Posterior cingulate gyrus (tissue), 11 donors: ENCODE data around the gene GYG1.
A peak's percentile ranks its signal among the peaks of the same experiment; 100 is the strongest.

Experiments used
- DNase-seq, 10 donors: peaks; one replicate each; pipeline versions ENCODE4 v3.0.0 to v3.0.0-alpha.2; 2020 to 2021; ENCODE audit warnings: mixed read lengths in 3 of 10
- intact Hi-C: fragments of 100-400 bp; cut with DNase I; formaldehyde crosslinking; loops from one replicate; pipeline ENCODE4 v1.15.1; 2023

The GYG1 gene

GRCh38 chr3:148991219-148992026 is at the start of gene GYG1:
Gene GYG1, plus strand, starts transcription at chr3:148991540. Its CDS starts 101 bp downstream, at chr3:148991641.
- DNase-seq = peak; percentile 58 to 96 (median 75)
- intact Hi-C loops = loop anchor here (5.0 kb wide), 1 partner anchor 96 kb away; the partner anchor contains the start of gene HLTF

- intact Hi-C loops = loop anchor here (1.0 kb wide), 2 partner anchors 82 to 216 kb away; no protein-coding TSS in a partner anchor
Measured at GRCh38 chr3:148943506-148944205, 47.7 kb upstream of the GYG1 start.

GRCh38 chr3:148945116-148945515 is 46.2 kb upstream of the GYG1 start:
- no peak for DNase-seq
- intact Hi-C loops = loop anchor here (5.0 kb wide), 1 partner anchor 573 kb away; no protein-coding TSS in a partner anchor

More at GRCh38 chr3:148943506-148944205, 47.7 kb upstream of the GYG1 start:
- no peak for DNase-seq

- intact Hi-C loops = loop anchor here (5.0 kb wide), 1 partner anchor 577 kb away; no protein-coding TSS in a partner anchor
- no peak for DNase-seq
Measured at GRCh38 chr3:148948913-148949657, 42.3 kb upstream of the GYG1 start.

- intact Hi-C loops = no loop called here
- DNase-seq = no peak
Measured at GRCh38 chr3:148950806-148951205, 40.5 kb upstream of the GYG1 start.

GRCh38 chr3:148951599-148952361 is 39.6 kb upstream of the GYG1 start:
- DNase-seq = no peak
- intact Hi-C loops = no loop called here

GRCh38 chr3:148953094-148953493 is 38.2 kb upstream of the GYG1 start:
- DNase-seq = no peak
- intact Hi-C loops = no loop called here

GRCh38 chr3:148954981-148955380 is 36.4 kb upstream of the GYG1 start:
- DNase-seq = no peak
- intact Hi-C loops = loop anchor here (1.0 kb wide), 1 partner anchor 318 kb away; no protein-coding TSS in a partner anchor

GRCh38 chr3:148955544-148956346 is 35.6 kb upstream of the GYG1 start:
- DNase-seq = peak in 1 of 10 donors; percentile 29
- intact Hi-C loops = loop anchor here (1.0 kb wide), 1 partner anchor 318 kb away; no protein-coding TSS in a partner anchor

GRCh38 chr3:148957586-148957985 is 33.8 kb upstream of the GYG1 start:
- intact Hi-C loops = no loop called here
- no peak for DNase-seq

- no peak for DNase-seq
- intact Hi-C loops = no loop called here
Measured at GRCh38 chr3:148958696-148959095, 32.6 kb upstream of the GYG1 start.

- intact Hi-C loops = no loop called here
Measured at GRCh38 chr3:148962513-148962912, 28.8 kb upstream of the GYG1 start.

GRCh38 chr3:148964809-148965208 is 26.5 kb upstream of the GYG1 start:
- no peak for DNase-seq
- intact Hi-C loops = no loop called here

More at GRCh38 chr3:148962513-148962912, 28.8 kb upstream of the GYG1 start:
- DNase-seq = no peak

GRCh38 chr3:148968321-148968720 is 23.0 kb upstream of the GYG1 start:
- DNase-seq = no peak
- intact Hi-C loops = no loop called here

- intact Hi-C loops = no loop called here
- DNase-seq = no peak
Measured at GRCh38 chr3:148970271-148970670, 21.1 kb upstream of the GYG1 start.

GRCh38 chr3:148971401-148972163 is 19.8 kb upstream of the GYG1 start:
- DNase-seq = no peak
- intact Hi-C loops = no loop called here

- intact Hi-C loops = no loop called here
Measured at GRCh38 chr3:148974726-148975125, 16.6 kb upstream of the GYG1 start.

GRCh38 chr3:148975248-148975647 is 16.1 kb upstream of the GYG1 start:
- intact Hi-C loops = no loop called here
- no peak for DNase-seq

More at GRCh38 chr3:148974726-148975125, 16.6 kb upstream of the GYG1 start:
- no peak for DNase-seq
